Measurements from ENCODE around the gene AUTS2. TPM values are rescaled to one million over a fixed set of nuclear protein-coding genes. Genes with fewer than 3 reads are reported as not detected.

The AUTS2 gene
- total RNA-seq, 1 experiment from 2014 or later, result 2.5 TPM

GRCh38 chr7:70778585-70778984 lies 1180.3 kb downstream of the AUTS2 start:
- no peaks in the 10 kb centered on the region for H3K36me3 ChIP-seq (ENCODE audit: control insufficient read depth, insufficient read depth, low read length)
- no peaks in the 10 kb centered on the region for H3K9me3 ChIP-seq (ENCODE audit: control insufficient read depth, insufficient read depth, low read depth, low read length)
- DNase-seq (ENCODE audit: low read depth, low spot score) (no peak), ATAC-seq (no peak)
- intact Hi-C loops (cut with micrococcal nuclease; ENCODE audit: unreplicated experiment) (no loop called here), in situ Hi-C loops (cut with HindIII; ENCODE audit: low pct_unique_long_range_greater_than_20kb, low sequenced_read_pairs) (no loop called here)
- ChIA-PET CTCF (no interaction called here), POLR2A (no interaction called here)
- no peak overlapping the region for H3K4me3 ChIP-seq (ENCODE audit: low read depth in 2 of 2, low read length in 2 of 2)
- no peaks in the 10 kb centered on the region for H3K4me1 ChIP-seq (ENCODE audit: control insufficient read depth, insufficient read depth, low read length)
- no peak overlapping the region for H3K27ac ChIP-seq (ENCODE audit: low read length)
- BruUV-seq (replicated peaks), result no TSS peak
- no peaks in the 10 kb centered on the region for H3K27me3 ChIP-seq (ENCODE audit: control insufficient read depth, insufficient read depth, low read length)
- TF ChIP-seq POLR2AphosphoS5 (IDR thresholded peaks at IDR 0.05; ENCODE audit: low read depth, low read length) (no peak), TCF7L2 (IDR thresholded peaks at IDR 0.05; ENCODE audit: low read depth, low read length) (no peak), CTCF (IDR thresholded peaks at IDR 0.05) (no peak), SIN3A (IDR thresholded peaks at IDR 0.05; ENCODE audit: borderline replicate concordance, insufficient read depth, low read depth, low read length) (no peak), REST (IDR thresholded peaks at IDR 0.05; ENCODE audit: insufficient read depth in 1 of 2, low read depth in 2 of 2, low read length in 1 of 2) (no peak)

GRCh38 chr7:70779321-70779720 lies 1181.0 kb downstream of the AUTS2 start:
- intact Hi-C loops (cut with micrococcal nuclease; ENCODE audit: unreplicated experiment) (no loop called here), in situ Hi-C loops (cut with HindIII; ENCODE audit: low pct_unique_long_range_greater_than_20kb, low sequenced_read_pairs) (no loop called here)
- no peak overlapping the region for H3K27ac ChIP-seq (ENCODE audit: low read length)
- no peaks in the 10 kb centered on the region for H3K9me3 ChIP-seq (ENCODE audit: control insufficient read depth, insufficient read depth, low read depth, low read length)
- ChIA-PET POLR2A (no interaction called here), CTCF (no interaction called here)
- H3K27me3 ChIP-seq (ENCODE audit: control insufficient read depth, insufficient read depth, low read length), result no peaks in the 10 kb centered on the region
- ATAC-seq (no peak), DNase-seq (ENCODE audit: low read depth, low spot score) (no peak)
- no peaks in the 10 kb centered on the region for H3K36me3 ChIP-seq (ENCODE audit: control insufficient read depth, insufficient read depth, low read length)
- no peak for TF ChIP-seq CTCF (IDR thresholded peaks at IDR 0.05)
- TF ChIP-seq POLR2AphosphoS5 (IDR thresholded peaks at IDR 0.05; ENCODE audit: low read depth, low read length), result no peak
- no peak for TF ChIP-seq SIN3A (IDR thresholded peaks at IDR 0.05; ENCODE audit: borderline replicate concordance, insufficient read depth, low read depth, low read length)
- no peak for TF ChIP-seq TCF7L2 (IDR thresholded peaks at IDR 0.05; ENCODE audit: low read depth, low read length)
- TF ChIP-seq REST (IDR thresholded peaks at IDR 0.05; ENCODE audit: insufficient read depth in 1 of 2, low read depth in 2 of 2, low read length in 1 of 2), result no peak
- H3K4me3 ChIP-seq (ENCODE audit: low read depth in 2 of 2, low read length in 2 of 2), result no peak overlapping the region
- H3K4me1 ChIP-seq (ENCODE audit: control insufficient read depth, insufficient read depth, low read length), result no peaks in the 10 kb centered on the region
- BruUV-seq (replicated peaks), result no TSS peak

All from Panc1 (cell line).